Uterus (tissue), 2 donors: ENCODE results near the gene WDR17.

Experiments
- POLR2A ChIP-seq, 2 donors: fragments of 450-650 bp; IDR thresholded peaks; one replicate each; pipeline ENCODE4 v1.6.1; 2016; ENCODE audit warnings: antibody characterized with exemption in 2 of 2, mild to moderate bottlenecking in 1 of 2, moderate library complexity in 1 of 2
- TF ChIP-seq, protein P1 (sequence below), 4 experiments: fragments of 200-600 bp in 2 of 4; fragments of 450-650 bp in 2 of 4; sonication (generic) in 2 of 4; IDR thresholded peaks; one replicate each; pipeline ENCODE4 v1.5.1; 2016 to 2019; ENCODE audit warnings: antibody characterized with exemption in 4 of 4, mild to moderate bottlenecking in 2 of 4, moderate library complexity in 1 of 4

DNA sequence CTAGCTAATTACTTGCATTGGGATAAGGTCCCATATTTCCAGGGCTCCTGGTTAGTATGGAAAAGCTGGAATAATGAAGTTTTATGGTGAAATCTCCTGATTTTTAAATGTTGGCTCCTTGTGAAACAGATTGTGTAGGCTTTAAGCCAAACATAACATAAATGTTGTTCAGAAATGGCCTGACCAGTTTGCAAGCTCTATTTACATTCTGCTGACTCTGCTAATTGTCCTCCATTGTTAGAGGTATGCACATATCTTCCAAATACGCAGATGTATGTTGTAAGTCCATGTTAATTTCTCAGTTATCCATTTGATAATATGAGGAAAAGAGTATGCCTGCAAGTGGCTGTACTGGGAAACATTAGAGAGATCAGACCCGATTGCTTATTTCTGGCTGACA is 11.9 kb upstream of the WDR17 start:
- TF ChIP-seq, protein P1, sequence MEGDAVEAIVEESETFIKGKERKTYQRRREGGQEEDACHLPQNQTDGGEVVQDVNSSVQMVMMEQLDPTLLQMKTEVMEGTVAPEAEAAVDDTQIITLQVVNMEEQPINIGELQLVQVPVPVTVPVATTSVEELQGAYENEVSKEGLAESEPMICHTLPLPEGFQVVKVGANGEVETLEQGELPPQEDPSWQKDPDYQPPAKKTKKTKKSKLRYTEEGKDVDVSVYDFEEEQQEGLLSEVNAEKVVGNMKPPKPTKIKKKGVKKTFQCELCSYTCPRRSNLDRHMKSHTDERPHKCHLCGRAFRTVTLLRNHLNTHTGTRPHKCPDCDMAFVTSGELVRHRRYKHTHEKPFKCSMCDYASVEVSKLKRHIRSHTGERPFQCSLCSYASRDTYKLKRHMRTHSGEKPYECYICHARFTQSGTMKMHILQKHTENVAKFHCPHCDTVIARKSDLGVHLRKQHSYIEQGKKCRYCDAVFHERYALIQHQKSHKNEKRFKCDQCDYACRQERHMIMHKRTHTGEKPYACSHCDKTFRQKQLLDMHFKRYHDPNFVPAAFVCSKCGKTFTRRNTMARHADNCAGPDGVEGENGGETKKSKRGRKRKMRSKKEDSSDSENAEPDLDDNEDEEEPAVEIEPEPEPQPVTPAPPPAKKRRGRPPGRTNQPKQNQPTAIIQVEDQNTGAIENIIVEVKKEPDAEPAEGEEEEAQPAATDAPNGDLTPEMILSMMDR (IDR thresholded peaks at IDR 0.05): no peak
- TF ChIP-seq POLR2A (IDR thresholded peaks at IDR 0.05): no peak
